Sigmoid colon (tissue), 4 donors: Measurements from ENCODE around the gene TREM2.

Experiments
- CTCF ChIP-seq, 4 experiments: fragments of 450-650 bp in 3 of 4; fragments of 200-600 bp in 1 of 4; IDR thresholded peaks; one replicate each; pipeline ENCODE4 v1.5.1; 2016 to 2019; ENCODE audit warnings: antibody characterized with exemption in 4 of 4, mild to moderate bottlenecking in 3 of 4, moderate library complexity in 2 of 4
- EP300 ChIP-seq, 4 donors: sonication (generic); formaldehyde crosslinking; IDR thresholded peaks; one replicate each; pipeline ENCODE4 v1.6.1; 2017; ENCODE audit warnings: antibody characterized with exemption in 4 of 4
- POLR2A ChIP-seq, 2 donors: fragments of 450-650 bp; IDR thresholded peaks; one replicate each; pipeline ENCODE4 v1.6.1; 2016; ENCODE audit warnings: antibody characterized with exemption in 2 of 2, mild to moderate bottlenecking in 2 of 2, moderate library complexity in 2 of 2
- POLR2AphosphoS5 ChIP-seq, 4 donors: sonication (generic); formaldehyde crosslinking; IDR thresholded peaks; one replicate each; pipeline ENCODE4 v1.6.1; 2017; ENCODE audit warnings: antibody characterized with exemption in 4 of 4

GRCh38 chr6:41119508-41119907, 43.4 kb downstream of the TREM2 start:
- TF ChIP-seq CTCF (IDR thresholded peaks at IDR 0.05) (no peak), EP300 (IDR thresholded peaks at IDR 0.05) (no peak), POLR2A (IDR thresholded peaks at IDR 0.05) (no peak), POLR2AphosphoS5 (IDR thresholded peaks at IDR 0.05) (no peak)
